ENCODE results near the gene NOTCH3.

NOTCH3 gene

GRCh38 chr19:15159251-15159650 is 41.5 kb downstream of the NOTCH3 start:
- DNase-seq = peak in 1 of 3 experiments; percentile 22

GRCh38 chr19:15156391-15156790 is 44.4 kb downstream of the NOTCH3 start:
- DNase-seq = no peak

- no peak for DNase-seq
Measured at GRCh38 chr19:15155296-15155695, 45.5 kb downstream of the NOTCH3 start.

GRCh38 chr19:15154002-15154612 is 46.7 kb downstream of the NOTCH3 start:
- peak in 1 of 3 experiments; percentile 52 for DNase-seq

GRCh38 chr19:15149737-15150136 is 51.1 kb downstream of the NOTCH3 start:
- DNase-seq = peak in 1 of 3 experiments; percentile 8

GRCh38 chr19:15147090-15147489 is 53.7 kb downstream of the NOTCH3 start:
- no peak for DNase-seq

GRCh38 chr19:15144046-15144646 is 56.6 kb downstream of the NOTCH3 start:
- DNase-seq = no peak

- DNase-seq = no peak
Measured at GRCh38 chr19:15142313-15142712, 58.5 kb downstream of the NOTCH3 start.

- DNase-seq = no peak
Measured at GRCh38 chr19:15141143-15141542, 59.7 kb downstream of the NOTCH3 start.

- no peak for DNase-seq
Measured at GRCh38 chr19:15138427-15138826, 62.4 kb downstream of the NOTCH3 start.

GRCh38 chr19:15137777-15138176 is 63.0 kb downstream of the NOTCH3 start:
- no peak for DNase-seq

GRCh38 chr19:15136234-15136954 is 64.4 kb downstream of the NOTCH3 start:
- no peak for DNase-seq

- no peak for DNase-seq
Measured at GRCh38 chr19:15129856-15130585, 70.8 kb downstream of the NOTCH3 start.

GRCh38 chr19:15128162-15128770 is 72.5 kb downstream of the NOTCH3 start:
- DNase-seq = no peak

GRCh38 chr19:15126131-15126910 is 74.5 kb downstream of the NOTCH3 start:
- no peak for DNase-seq

- DNase-seq = peak; percentile 92 to 100 (median 99)
Measured at GRCh38 chr19:15125232-15126067, 75.3 kb downstream of the NOTCH3 start.

GRCh38 chr19:15124572-15125231 is 76.1 kb downstream of the NOTCH3 start:
- no peak for DNase-seq

- DNase-seq = no peak
Measured at GRCh38 chr19:15123900-15124299, 76.9 kb downstream of the NOTCH3 start.

- no peak for DNase-seq
Measured at GRCh38 chr19:15123031-15123890, 77.5 kb downstream of the NOTCH3 start.
